K562 (cell line): Measurements from ENCODE around the gene GALR3.

Experiments used
- EP300 ChIP-seq: IDR thresholded peaks from 2 replicates; pipeline ENCODE4 v1.6.1; 2012; ENCODE audit warnings: low read length, improper control_type of control experiment
- ILF3 ChIP-seq: fragments of 450-650 bp; IDR thresholded peaks from 2 replicates; pipeline ENCODE4 v1.6.1; 2018; ENCODE audit warnings: antibody characterized with exemption, mild to moderate bottlenecking, moderate library complexity, borderline replicate concordance
- MAFK ChIP-seq: IDR thresholded peaks from 2 replicates; pipeline ENCODE4 v1.6.1; 2011; ENCODE audit warnings: low read length, improper control_type of control experiment
- MXI1 ChIP-seq: IDR thresholded peaks from 2 replicates; pipeline ENCODE4 v1.6.1; 2011; ENCODE audit warnings: low read depth, mild to moderate bottlenecking, improper control_type of control experiment, low read length
- ZNF644 ChIP-seq: fragments of 200-800 bp; sonication (Bioruptor generic); IDR thresholded peaks from 2 replicates; pipeline ENCODE4 v1.6.1; 2016; ENCODE audit warnings: low read depth, missing genetic modification characterization, missing compliant biosample characterization

DNA sequence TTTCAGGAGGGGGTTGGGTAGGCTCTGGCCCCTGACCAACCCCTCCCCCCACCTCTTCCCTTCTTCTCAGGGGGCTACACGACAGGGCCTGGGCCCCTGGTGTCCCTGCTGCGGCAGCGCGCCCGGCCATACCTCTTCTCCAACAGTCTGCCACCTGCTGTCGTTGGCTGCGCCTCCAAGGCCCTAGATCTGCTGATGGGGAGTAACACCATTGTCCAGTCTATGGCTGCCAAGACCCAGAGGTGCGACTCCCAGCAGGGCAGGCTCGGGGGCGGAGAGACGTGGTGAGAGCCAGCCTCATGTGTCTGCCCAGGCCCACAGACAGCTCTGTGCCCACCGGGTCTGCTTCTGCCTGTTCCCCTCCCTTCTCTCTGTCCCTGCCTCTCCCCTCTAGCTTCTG is 7.6 kb upstream of the GALR3 start:
- no peak for TF ChIP-seq MXI1
- TF ChIP-seq ZNF644 (tag), result no peak
- TF ChIP-seq EP300, result no peak
- TF ChIP-seq ILF3, result no peak
- no peak for TF ChIP-seq MAFK
